Peyer's patch (tissue), 4 donors: ENCODE data around the gene UGT1A7. TPM values are rescaled to one million over a fixed set of nuclear protein-coding genes. Genes with fewer than 3 reads are reported as not detected.
"Not testable (repeated sequence)": the region's sequence is repeated elsewhere in the genome, so short reads cannot be mapped to it uniquely, and the experiment has no call there.

Experiments used
- DNase-seq, 3 donors: peaks; one replicate each; pipeline ENCODE4 v3.0.0-alpha.2; 2017 to 2019
- H3K27ac ChIP-seq, 4 donors: fragments of 200-600 bp; sonication (generic); one replicate each; pipeline ENCODE4 v1.5.1; 2016 to 2019
- H3K27me3 ChIP-seq, 2 donors: fragments of 200-600 bp; sonication (generic); one replicate each; pipeline ENCODE4 v1.5.1; 2019
- H3K36me3 ChIP-seq, 3 donors: fragments of 200-600 bp; sonication (generic); one replicate each; pipeline ENCODE4 v1.5.1; 2016 to 2019
- H3K4me1 ChIP-seq, 4 donors: fragments of 200-600 bp; sonication (generic); one replicate each; pipeline ENCODE4 v1.5.1; 2016 to 2019
- H3K4me3 ChIP-seq, 4 donors: fragments of 200-600 bp; sonication (generic); 1 replicate in 3 of 4; 2 replicates in 1 of 4; pipeline ENCODE4 v1.5.1; 2016 to 2019; ENCODE audit warnings: mild to moderate bottlenecking in 1 of 4
- H3K9me3 ChIP-seq, 4 donors: fragments of 200-600 bp; sonication (generic); one replicate each; pipeline ENCODE4 v1.5.1; 2016 to 2019; ENCODE audit warnings: mild to moderate bottlenecking in 1 of 4
- CTCF ChIP-seq, 6 experiments: fragments of 450-650 bp in 4 of 6; fragments of 200-600 bp in 2 of 6; sonication (generic) in 1 of 6; IDR thresholded peaks; one replicate each; pipeline ENCODE4 v1.5.1; 2017 to 2019; ENCODE audit warnings: antibody characterized with exemption in 6 of 6, mild to moderate bottlenecking in 3 of 6, moderate library complexity in 1 of 6
- POLR2A ChIP-seq, 2 donors: fragments of 450-650 bp; IDR thresholded peaks; one replicate each; pipeline ENCODE4 v1.5.1; 2017; ENCODE audit warnings: antibody characterized with exemption in 2 of 2, mild to moderate bottlenecking in 2 of 2, moderate library complexity in 2 of 2
- total RNA-seq, 4 donors: library from RNA; depleted of rRNA; stranded (reverse); fragments of >200 nt; gene quantifications; one replicate each; pipeline ENCODE4 v1.1.0, GENCODE V29; 2016

UGT1A7 gene
- 10 to 100 TPM in 3 of 4 donors, 1 to 10 TPM in 1; 8.3 to 33.9 (median 25.0) TPM for total RNA-seq

- no peak within 1 kb of the TSS for H3K4me3 ChIP-seq
- H3K9me3 ChIP-seq: no peaks in the 10 kb centered on the region
- DNase-seq: no peak
- H3K27ac ChIP-seq: no peak within 1 kb of the TSS
- no peaks in the 10 kb centered on the region for H3K27me3 ChIP-seq
- H3K4me1 ChIP-seq: peaks cover 0 to 5% (median 0%) of the 10 kb centered on the region in 4 donors
- TF ChIP-seq POLR2A (IDR thresholded peaks at IDR 0.05) (no peak), CTCF (IDR thresholded peaks at IDR 0.05) (no peak)
- no peaks in the 10 kb centered on the region for H3K36me3 ChIP-seq
These were observed at the start of gene UGT1A7 for GRCh38 chr2:233681521-233682099. Gene UGT1A7, plus strand, starts transcription at chr2:233681901. Its CDS starts 37 bp downstream, at chr2:233681938.

- not testable (repeated sequence) for H3K9me3 ChIP-seq, H3K36me3 ChIP-seq, H3K27me3 ChIP-seq
- DNase-seq: peak in 2 of 3 donors; percentile 69 to 81
- Histone ChIP-seq H3K27ac (peak within 1 kb of the TSS in 3 of 4 donors; percentile 29 to 76 (median 74)), H3K4me3 (peak within 1 kb of the TSS in 3 of 4 donors; percentile 9 to 49 (median 46)), H3K4me1 (peaks cover 0 to 13% (median 0%) of the 10 kb centered on the region in 4 donors)
- TF ChIP-seq POLR2A (IDR thresholded peaks at IDR 0.05) (peak; percentile 70 to 83), CTCF (IDR thresholded peaks at IDR 0.05) (peak in 1 of 6 experiments; percentile 2)
These were observed 45.4 kb upstream of the UGT1A7 start, which contains the start of gene UGT1A10 for GRCh38 chr2:233636306-233636705. Gene UGT1A10, plus strand, starts transcription at chr2:233636448. Its CDS starts 75 bp downstream, at chr2:233636523.

- TF ChIP-seq POLR2A (IDR thresholded peaks at IDR 0.05) (no peak), CTCF (IDR thresholded peaks at IDR 0.05) (peak in 2 of 6 experiments; percentile 38 to 39)
- no peaks in the 10 kb centered on the region for H3K36me3 ChIP-seq
- H3K9me3 ChIP-seq: no peaks in the 10 kb centered on the region
- no peaks in the 10 kb centered on the region for H3K27me3 ChIP-seq
- peak overlapping the region in 1 of 4 donors; percentile 55 for H3K27ac ChIP-seq
- DNase-seq: peak in 2 of 3 donors; percentile 57 to 71
- peak overlapping the region in 3 of 4 donors; percentile 7 to 46 (median 42) for H3K4me3 ChIP-seq
- H3K4me1 ChIP-seq: peaks cover 0 to 13% (median 0%) of the 10 kb centered on the region in 4 donors
These were observed 42.9 kb upstream of the UGT1A7 start for GRCh38 chr2:233638836-233639235.

- Histone ChIP-seq H3K9me3 (no peaks in the 10 kb centered on the region), H3K4me3 (peak overlapping the region in 1 of 4 donors; percentile 46), H3K27me3 (no peaks in the 10 kb centered on the region), H3K4me1 (peaks cover 0 to 13% (median 0%) of the 10 kb centered on the region in 4 donors), H3K36me3 (no peaks in the 10 kb centered on the region), H3K27ac (no peak overlapping the region)
- TF ChIP-seq POLR2A (IDR thresholded peaks at IDR 0.05) (no peak), CTCF (IDR thresholded peaks at IDR 0.05) (no peak)
- DNase-seq: no peak
These were observed 41.8 kb upstream of the UGT1A7 start for GRCh38 chr2:233639860-233640259.

- DNase-seq: peak in 2 of 3 donors; percentile 51
- H3K4me1 ChIP-seq: peaks cover 0 to 6% (median 0%) of the 10 kb centered on the region in 4 donors
- TF ChIP-seq CTCF (IDR thresholded peaks at IDR 0.05) (peak in 3 of 6 experiments; percentile 29 to 51 (median 42)), POLR2A (IDR thresholded peaks at IDR 0.05) (no peak)
- no peak overlapping the region for H3K27ac ChIP-seq
- no peaks in the 10 kb centered on the region for H3K36me3 ChIP-seq
- H3K9me3 ChIP-seq: peaks cover 0 to 11% (median 0%) of the 10 kb centered on the region in 4 donors
- H3K27me3 ChIP-seq: no peaks in the 10 kb centered on the region
- H3K4me3 ChIP-seq: no peak overlapping the region
These were observed 38.6 kb upstream of the UGT1A7 start for GRCh38 chr2:233643128-233643527.

- not testable (repeated sequence) for DNase-seq, H3K4me1 ChIP-seq, H3K36me3 ChIP-seq, H3K4me3 ChIP-seq, H3K27me3 ChIP-seq, H3K27ac ChIP-seq
- peaks cover 0 to 11% (median 0%) of the 10 kb centered on the region in 4 donors for H3K9me3 ChIP-seq
These were observed 35.7 kb upstream of the UGT1A7 start for GRCh38 chr2:233646033-233646432.
